IPS DF 4.7 (cell line): ENCODE measurements around the gene CSRNP3.
A peak's percentile ranks its signal among the peaks of the same experiment; 100 is the strongest.

Experiments
- DNase-seq: peaks from one replicate; pipeline ENCODE4 v3.0.0-alpha.2; 2013; ENCODE audit warnings: low spot score; ENCODE audit errors: extremely low read depth

Gene CSRNP3

GRCh38 chr2:165539985-165540384 is 70.5 kb downstream of the CSRNP3 start:
- no peak for DNase-seq

- no peak for DNase-seq
These were observed 75.4 kb downstream of the CSRNP3 start for GRCh38 chr2:165544897-165545296.

GRCh38 chr2:165547900-165548299 is 78.4 kb downstream of the CSRNP3 start:
- no peak for DNase-seq

- no peak for DNase-seq
These were observed 80.1 kb downstream of the CSRNP3 start for GRCh38 chr2:165549619-165550018.

GRCh38 chr2:165558832-165559231 is 89.3 kb downstream of the CSRNP3 start:
- DNase-seq, result no peak

GRCh38 chr2:165560377-165560988 is 91.0 kb downstream of the CSRNP3 start:
- DNase-seq, result no peak

- no peak for DNase-seq
These were observed 92.0 kb downstream of the CSRNP3 start for GRCh38 chr2:165561516-165561915.

GRCh38 chr2:165562233-165562632 is 92.7 kb downstream of the CSRNP3 start:
- no peak for DNase-seq

- DNase-seq, result no peak
These were observed 94.1 kb downstream of the CSRNP3 start for GRCh38 chr2:165563468-165564225.

- no peak for DNase-seq
These were observed 96.5 kb downstream of the CSRNP3 start for GRCh38 chr2:165566008-165566407.

- no peak for DNase-seq
These were observed 97.8 kb downstream of the CSRNP3 start for GRCh38 chr2:165567273-165567672.

- DNase-seq, result no peak
These were observed 98.9 kb downstream of the CSRNP3 start for GRCh38 chr2:165568361-165568760.

GRCh38 chr2:165571477-165571876 is 102.0 kb downstream of the CSRNP3 start:
- no peak for DNase-seq

GRCh38 chr2:165572151-165572550 is 102.7 kb downstream of the CSRNP3 start:
- DNase-seq, result no peak

- peak; percentile 72 for DNase-seq
These were observed 104.3 kb downstream of the CSRNP3 start for GRCh38 chr2:165573534-165574461.

GRCh38 chr2:165575044-165575615 is 105.6 kb downstream of the CSRNP3 start:
- DNase-seq, result no peak

- DNase-seq, result no peak
These were observed 107.1 kb downstream of the CSRNP3 start for GRCh38 chr2:165576409-165577154.

- no peak for DNase-seq
These were observed 112.9 kb downstream of the CSRNP3 start for GRCh38 chr2:165582409-165582808.

- no peak for DNase-seq
These were observed 113.5 kb downstream of the CSRNP3 start for GRCh38 chr2:165582863-165583506.

GRCh38 chr2:165584126-165584654 is 114.7 kb downstream of the CSRNP3 start:
- DNase-seq, result no peak
